GM19467 (cell line): ENCODE results near the gene RBMS1.
"Not testable (repeated sequence)": the region's sequence is repeated elsewhere in the genome, so short reads cannot be mapped to it uniquely, and the experiment has no call there.

Experiments
- ATAC-seq: cut with Tn5 transposase; IDR thresholded peaks from one replicate; pipeline ENCODE4 v1.9.1; 2021; ENCODE audit warnings: mild to moderate bottlenecking, moderate library complexity; ENCODE audit not compliant: unreplicated experiment

The RBMS1 gene

DNA sequence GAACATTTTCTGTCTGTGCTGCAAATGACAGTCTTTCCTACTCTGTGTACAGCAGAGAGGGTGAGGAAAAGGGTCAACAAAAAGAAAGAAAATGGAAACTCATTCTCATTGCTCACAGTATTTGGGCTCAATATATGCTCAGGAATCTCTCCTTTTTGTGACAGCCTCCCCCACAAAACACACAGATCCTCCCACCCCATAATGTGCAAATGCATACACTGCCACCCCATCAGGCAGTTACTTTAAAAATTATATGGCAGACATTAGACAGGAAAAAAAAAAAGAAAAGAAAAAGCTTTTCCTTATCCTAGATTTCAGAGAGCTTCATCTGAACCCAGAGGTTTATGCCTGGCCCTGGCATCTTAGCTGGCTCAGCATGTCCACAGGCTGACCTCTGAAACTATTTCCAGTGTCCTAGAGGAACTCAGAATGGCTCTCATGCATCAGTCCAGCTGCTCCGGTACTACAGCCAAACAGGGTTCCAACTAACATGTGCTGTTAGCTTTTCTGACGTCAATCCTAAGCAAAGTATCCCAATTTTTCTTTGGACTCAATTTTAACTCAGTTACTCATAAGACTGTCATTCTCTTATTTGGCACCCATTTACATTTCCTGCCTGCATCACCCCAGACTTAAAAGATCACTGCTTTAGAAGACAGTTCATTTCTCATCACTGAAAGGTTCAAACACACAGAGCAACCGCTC is 105.9 kb downstream of the RBMS1 start:
- no peak for ATAC-seq

DNA sequence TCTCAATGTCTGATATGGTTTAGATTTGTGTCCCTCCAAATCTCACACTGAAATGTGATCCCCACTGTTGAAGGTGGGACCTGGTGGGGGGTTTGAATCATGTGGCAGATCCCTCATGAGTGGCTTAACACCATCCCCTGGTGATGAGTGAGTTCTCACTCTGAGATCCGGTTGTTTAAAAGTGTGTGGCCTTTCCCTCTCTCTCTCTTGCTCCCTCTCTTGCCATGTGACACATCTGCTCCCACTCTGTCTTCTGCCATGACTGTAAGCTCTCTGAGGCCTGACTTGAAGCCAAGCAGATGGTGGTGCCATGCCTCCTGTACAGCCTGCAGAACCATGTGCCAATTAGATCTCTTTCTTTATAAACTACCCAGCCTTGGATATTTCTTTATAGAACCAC is 108.8 kb downstream of the RBMS1 start:
- no peak for ATAC-seq

DNA sequence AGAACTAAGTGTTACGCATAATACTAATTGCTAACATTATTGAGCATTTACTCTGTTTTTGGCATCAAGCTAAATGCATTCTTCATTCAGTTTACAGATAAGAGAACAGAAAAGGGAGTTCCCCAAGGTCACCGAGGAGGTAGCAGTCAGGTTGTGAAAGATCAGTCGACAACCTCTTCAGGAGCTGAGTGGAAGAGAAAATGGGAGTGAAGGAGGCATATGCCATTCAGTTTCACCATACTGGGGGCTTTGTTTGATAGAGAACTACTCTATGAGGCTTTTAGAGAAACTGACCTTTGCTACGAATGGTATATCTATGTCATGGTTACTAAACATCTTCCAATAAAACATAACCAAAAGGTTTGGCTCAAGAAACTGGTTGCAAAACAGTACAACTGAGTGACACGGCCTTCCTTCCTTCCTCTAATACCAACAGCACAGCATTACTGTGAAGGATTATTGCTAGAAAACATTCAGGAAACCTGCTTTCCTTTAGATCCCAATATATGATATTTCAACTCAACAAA is 112.1 kb downstream of the RBMS1 start:
- no peak for ATAC-seq

DNA sequence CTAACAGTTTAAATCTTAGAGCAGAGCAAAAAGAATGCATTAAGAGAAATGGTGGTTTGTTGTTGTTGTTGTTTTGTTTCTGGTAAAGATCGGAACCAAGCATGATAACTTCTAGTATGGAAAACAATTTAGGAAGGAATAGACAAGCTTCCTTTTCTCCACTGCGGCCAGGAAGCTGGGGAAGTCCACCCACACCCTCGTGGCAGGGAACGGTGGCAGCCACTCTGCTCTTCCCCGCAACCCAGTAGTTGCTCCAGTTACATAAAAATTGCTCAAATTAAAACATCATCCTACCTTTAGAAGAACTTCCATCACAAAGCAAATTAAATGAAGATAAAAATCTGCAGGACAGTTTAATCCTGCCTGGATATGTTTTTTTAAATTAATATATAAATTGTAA is 113.0 kb downstream of the RBMS1 start:
- no peak for ATAC-seq

DNA sequence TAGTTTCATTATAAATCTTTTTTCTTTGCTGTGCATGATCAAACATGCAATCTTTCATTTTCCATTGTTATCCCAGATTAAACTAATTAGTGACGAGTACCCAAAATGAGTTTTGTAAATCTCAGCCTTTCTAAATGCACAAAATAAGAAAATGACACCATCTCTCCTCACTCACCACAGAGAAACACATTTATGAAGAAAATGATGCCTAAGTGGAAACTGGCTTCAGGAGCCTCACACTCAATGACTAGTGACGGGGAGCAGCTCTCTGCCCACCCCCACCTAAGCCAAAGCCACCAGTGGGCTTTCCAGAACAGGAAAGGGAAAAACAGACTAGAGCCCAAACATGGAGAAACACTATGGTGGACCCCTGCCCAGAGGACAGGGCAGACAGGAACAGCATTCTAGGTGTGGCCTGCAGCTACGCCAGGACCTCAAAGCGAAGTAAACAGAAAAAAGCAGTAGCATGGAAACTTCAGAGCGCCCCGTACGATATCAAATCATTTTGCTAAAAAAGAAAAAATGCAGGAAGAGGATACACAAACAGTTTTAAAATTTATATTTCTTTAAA is 113.5 kb downstream of the RBMS1 start:
- no peak for ATAC-seq

DNA sequence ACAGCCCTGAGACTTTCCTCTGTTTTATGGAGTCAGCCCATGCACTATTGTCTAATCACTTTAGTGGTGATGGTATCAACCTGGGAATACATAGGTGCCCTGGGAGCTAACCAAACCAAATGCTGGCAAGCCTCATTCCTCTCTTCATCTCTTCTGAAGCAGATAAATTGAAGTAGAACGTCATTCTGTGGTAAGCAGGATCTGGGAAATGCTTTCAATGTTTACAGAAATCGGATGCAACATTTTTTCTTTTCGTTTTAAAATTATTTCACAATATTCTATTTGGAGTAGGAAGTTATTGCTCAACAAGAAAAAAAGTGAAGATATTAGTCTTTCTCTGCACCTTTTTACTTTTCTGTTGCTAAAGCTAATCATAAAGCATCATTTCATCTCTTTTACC is 114.2 kb downstream of the RBMS1 start:
- ATAC-seq = no peak

DNA sequence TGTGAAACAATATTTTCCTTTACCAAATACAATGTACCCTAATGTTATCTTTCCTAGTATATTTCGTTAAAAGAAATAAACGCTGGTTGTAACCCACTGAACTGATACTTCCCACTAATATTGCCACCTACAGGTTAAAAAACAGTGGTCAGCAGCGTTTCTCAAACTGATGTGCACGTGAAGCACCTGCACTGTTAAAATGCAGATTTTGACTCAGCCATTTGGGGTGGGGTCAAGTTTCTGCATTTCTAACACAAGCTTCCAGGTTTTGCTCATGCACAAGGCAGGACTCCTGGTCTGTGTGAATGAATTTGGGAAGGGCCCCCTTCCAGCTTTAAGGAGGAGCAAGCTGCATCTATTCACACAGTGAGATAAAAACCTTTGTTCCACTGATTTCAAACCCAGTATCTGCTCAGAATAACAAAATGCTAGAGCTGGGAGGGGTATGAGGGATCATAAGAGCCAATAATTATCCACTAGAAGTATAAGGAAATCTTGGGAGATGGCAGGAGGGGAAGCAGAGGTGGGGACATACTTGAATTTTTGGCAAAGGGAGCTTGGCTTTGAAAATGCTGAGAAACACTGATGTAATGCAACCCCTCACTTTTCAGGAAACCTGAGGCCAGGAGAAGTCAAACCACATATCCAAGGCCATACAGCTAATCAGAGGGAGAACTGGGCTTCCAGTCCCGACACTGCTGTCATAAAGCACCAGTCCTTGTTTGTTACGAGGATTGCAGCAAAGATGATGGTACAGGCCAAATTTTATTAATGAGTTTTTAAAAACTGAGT is 116.2 kb downstream of the RBMS1 start:
- no peak for ATAC-seq

DNA sequence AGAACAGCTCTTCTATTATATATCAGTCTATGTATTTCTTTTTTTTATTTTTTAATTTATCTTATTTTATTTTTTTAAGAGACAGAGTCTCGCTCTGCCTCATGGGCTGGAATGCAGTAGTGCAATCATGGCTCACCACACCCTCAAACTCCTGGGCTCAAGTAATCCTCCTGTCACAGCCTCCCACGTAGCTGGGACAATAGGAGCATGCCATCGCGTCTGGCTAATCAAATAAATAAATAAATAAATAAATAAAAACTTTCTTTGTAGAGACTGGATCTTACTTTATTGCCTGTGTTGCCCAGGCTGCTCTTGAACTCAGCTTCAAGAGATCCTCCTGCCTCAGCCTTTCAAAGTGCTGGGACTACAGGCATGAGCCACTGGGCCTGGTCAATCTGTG is 117.0 kb downstream of the RBMS1 start:
- no peak for ATAC-seq

DNA sequence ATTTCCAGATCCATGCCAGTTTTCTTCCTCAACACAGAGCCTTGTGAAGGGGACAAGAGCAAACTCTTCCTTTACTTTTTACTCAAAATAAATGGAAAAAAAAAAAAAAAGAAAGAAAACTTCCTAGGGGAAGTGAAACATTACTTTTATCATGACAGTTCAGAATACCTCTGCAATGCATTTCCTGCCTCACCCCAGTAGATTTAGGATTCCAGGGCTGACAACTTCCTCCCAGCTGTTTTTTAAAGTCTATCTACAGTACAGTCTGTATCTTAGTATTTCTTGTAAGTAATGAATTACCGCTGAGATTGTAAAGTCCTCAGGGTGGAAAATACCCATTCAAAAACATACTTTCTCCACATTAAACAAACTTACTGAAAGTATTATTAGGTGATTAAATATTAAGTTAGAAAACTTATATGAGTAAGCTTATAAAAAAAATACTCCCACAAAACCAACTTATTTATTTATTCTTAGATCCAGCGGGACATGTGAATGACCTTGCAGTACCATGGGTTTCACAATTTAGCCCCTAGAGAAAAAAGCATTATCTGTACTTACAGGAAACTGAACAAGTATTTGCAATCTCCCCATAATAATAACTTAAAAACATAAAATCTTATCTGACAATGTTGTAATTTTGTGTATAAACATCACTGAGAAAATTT is 117.7 kb downstream of the RBMS1 start:
- ATAC-seq = no peak

DNA sequence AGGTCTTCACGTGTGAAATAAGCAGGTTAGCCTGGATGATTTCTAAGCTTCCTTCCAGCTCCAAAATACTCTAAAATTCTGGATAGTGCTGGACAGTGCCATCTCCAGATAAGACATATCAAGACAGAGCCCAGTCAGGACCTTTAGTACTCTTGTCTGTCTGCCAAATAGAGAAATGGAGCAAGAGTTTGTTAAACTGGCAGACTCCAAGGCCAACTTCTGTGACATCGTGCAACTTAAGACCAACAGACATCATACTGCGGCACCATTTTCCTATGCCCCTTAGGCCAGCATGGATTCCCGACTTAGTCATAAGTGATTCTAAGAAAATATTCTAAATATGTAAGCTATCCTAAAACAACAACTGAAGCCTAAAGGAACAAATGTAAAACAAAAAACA is 118.6 kb downstream of the RBMS1 start:
- ATAC-seq = no peak

DNA sequence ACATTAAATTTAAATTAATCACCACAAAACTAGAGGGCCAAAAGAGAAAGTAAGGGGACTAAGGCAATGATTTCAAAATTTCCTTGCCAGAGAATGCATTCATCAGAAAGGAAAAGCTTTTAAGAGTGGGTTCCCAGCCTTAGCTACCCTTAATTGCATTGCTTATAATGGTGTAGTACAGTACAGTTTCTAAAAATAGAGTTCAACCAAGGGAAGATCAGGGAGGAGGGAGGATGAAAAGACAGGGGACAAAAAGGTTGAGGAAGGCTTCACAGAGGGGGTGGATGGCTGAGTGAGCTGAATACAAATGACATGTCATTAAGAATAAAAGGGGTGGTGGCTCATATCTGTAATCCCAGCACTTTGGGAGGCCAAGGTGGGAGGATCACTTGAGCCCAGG is 119.9 kb downstream of the RBMS1 start:
- ATAC-seq = no peak

DNA sequence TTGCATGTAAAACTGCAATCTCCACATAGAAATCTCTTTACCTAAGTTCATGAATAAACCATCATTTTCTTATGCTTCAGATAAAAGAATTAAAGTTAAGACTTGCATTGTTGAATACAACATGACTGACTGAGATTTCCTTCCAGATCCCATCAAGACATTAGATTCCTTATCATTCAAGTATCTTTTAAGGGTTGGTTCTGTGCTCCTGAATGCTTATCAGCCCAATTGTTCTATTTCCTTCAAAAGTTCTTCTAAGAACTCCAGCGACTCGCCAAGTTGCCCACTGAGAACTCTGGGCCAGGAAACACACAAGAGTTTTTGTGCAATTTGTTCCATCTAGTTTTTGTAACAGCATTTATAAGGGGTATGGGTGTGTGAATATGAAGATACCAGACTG is 120.3 kb downstream of the RBMS1 start:
- ATAC-seq = no peak

DNA sequence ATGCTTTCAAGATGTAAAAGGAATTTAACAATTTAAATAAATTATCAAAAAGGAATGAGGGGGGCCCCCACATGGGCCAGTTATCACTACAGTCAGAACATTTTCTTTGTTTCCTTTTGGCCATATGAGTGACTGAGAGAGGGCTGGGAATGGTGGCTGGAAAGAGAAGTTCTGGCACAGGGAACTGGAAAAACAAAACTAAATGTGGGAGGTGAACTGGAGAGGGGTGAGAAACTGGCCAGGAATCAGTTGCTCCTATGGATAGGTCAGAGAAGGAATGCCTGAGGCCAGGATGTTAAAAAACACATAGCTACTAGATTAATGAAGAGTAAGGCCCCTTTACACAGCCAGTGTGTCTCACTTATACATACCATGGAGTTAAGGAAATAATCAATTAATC is 121.0 kb downstream of the RBMS1 start:
- no peak for ATAC-seq

DNA sequence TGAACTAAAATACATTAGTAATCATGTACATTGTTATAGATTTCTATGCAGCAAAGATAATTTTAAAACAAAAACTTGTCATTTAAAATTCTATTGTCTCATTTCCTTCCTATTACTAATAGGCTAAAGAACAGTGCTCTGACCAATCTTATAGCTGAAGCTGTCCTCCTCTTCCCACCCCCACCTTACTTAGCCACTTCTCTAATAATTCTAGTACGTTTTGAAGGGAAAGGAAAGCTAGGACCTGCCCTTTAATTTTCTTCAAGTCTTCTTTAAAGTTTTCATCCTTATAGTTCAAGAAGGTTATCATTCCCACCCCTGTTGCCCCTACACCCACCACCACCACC is 121.6 kb downstream of the RBMS1 start:
- no peak for ATAC-seq

DNA sequence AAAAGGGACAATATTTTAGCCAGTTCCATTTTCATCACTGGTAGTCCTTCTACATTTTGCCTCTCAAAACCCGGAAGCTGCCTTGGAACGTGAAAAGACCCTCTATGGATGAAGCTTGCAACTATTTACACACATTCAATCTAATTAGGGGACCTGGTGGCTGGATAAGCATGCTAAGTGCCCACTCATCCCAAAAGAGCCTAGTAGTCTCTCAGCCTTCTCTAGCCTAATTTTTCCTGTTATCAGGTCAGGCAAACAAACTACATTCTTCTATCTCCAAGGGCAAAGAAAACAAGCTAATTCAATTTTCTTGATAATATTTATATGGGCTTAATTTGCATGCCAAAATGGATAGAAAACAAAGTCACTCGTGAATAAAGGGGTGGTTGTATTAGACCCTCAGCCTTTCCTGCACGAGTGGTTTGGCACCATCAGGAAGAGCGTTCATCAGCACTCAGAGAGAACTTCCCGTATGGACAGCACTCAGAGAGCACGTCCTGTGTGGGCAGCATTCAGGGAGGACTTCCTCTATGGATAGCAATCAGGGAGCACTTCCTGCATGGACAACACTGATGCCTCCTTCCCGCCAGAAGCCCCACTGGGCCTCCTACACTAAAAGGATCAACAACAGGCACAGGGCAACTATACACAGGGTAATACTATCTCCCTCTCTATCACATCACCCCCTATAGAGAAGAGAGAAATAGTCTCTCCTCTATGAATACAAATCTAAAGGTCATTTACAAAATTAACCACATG is 122.2 kb downstream of the RBMS1 start:
- no peak for ATAC-seq

DNA sequence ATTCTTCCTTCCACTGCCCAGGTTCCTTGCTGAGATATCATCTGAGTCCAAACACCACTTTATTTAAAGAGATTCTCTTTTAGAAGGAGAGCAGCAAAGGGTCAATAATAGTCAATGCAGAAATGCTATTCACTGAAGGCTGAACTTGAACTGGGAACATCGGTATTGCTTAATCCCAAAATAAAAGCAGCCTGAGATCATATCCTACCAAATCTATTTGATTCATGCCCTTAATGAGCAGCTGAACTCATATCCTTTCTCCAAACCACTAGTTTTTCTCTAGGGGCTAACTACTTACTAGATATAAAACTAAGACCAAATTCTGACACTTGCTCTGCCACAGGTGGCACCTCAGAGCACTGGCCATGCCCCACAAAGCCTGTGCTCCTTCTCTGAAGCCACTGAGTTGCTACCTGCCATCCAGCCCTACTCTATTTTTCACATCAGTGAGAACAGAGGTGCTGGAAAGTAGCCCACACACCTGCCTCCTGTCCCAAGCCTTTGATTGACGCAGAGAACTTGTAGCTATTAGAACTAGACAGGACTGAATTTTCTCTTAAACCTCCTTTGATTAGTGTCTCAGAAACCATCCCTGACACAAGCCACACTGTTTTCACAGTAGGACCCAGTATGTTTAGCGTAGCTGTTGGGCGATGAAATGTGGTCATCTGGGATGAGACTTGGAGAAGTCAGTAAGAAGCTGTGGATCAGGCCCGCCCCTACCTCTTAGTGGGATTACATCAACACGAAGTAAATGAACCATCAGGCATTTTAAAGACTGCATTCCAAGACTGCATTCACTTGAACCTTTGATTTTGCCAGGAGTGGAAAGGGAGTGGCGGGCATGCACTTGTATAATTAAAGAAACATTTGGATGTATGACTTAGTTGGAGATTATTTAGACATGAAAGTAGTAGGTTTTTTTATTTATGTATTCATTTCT is 124.3 kb downstream of the RBMS1 start:
- ATAC-seq = no peak

DNA sequence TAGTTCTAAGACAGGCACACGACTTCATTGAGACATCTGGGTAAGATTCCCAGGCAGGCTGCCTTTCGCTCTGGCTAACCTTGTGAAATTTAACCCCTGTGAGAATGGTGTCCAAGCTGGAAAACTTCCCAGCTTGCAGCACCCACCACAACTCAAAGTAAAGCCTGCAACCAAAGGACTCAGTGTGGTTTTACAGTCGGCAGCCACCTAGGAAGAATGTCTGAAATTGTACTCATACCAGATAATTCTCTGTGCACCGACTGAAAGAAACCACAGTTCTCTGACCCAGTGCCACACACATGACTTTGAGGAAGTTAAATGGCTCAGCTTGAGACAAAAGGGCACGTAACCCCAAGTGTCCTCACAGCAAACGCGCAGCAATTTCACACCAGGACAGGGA is 125.7 kb downstream of the RBMS1 start:
- ATAC-seq = no peak

DNA sequence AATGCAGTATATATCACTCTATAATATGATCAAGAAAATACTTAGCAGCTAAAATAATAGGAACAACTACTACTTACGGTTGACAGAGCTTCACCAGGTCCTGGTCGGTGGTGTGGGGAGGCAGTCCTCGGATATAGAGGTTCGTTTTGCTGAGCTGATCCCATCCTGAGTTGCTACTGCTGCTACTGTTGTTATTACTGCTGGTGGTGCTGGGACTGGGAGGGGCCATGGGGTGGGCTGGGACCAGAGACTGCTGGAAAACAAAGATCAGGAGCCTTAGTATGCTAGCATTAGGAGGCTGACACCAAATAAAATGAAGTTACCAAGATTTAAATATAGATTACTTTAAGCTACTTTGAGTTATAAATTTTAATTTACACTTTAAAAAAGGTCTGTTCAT is 126.5 kb downstream of the RBMS1 start:
- ATAC-seq = not testable (repeated sequence)

DNA sequence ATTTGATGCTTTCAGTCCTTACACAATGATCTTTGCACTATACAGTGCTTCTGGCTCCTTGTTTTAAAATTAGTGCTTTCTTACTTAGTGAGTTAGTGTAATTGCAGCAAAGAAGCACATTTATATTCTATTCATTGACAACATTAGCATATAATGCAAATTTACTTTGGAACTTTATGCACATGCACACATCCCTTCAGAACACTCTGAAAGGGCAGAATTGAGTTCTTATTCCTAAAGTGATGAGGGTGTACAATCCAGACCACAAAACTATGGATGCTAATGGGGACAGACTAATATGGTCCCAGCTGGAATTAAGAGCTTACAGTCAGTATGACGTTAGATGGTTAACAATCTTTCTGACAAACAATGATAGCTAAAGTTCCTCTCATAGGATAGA is 127.1 kb downstream of the RBMS1 start:
- no peak for ATAC-seq
